NCI-H748 (cell line): ENCODE measurements around the gene CHD2.
"Not testable (repeated sequence)": the region's sequence is repeated elsewhere in the genome, so short reads cannot be mapped to it uniquely, and the experiment has no call there.

ENCODE experiments used
- DNase-seq: peaks from one replicate; lab custom pipeline; 2025; ENCODE audit not compliant: unreplicated experiment; lab: John Stamatoyannopoulos, UW

Gene CHD2

GRCh38 chr15:92904722-92905571 is 4.8 kb downstream of the CHD2 start:
- no peak for DNase-seq

DNA sequence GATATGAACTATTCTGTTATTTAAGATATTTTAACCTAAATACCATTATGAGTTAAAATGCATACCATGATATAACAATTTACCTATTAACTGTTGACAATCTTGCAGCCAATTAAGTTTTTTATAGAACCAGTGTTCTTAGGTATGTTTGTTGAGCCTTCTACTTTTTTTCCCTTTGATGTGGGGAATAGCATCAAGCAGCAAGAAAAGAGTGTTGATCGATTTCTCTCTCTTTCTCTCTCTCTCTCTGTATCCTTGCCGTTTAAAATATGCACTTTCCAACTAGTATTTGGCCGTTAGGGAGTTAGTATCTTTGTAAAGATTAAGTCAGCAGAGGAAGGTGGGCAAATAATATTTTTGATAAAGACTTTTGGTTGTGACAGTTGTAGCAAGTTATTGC is 5.9 kb downstream of the CHD2 start:
- no peak for DNase-seq

- no peak for DNase-seq
Measured at GRCh38 chr15:92906563-92907081, 6.5 kb downstream of the CHD2 start.

DNA sequence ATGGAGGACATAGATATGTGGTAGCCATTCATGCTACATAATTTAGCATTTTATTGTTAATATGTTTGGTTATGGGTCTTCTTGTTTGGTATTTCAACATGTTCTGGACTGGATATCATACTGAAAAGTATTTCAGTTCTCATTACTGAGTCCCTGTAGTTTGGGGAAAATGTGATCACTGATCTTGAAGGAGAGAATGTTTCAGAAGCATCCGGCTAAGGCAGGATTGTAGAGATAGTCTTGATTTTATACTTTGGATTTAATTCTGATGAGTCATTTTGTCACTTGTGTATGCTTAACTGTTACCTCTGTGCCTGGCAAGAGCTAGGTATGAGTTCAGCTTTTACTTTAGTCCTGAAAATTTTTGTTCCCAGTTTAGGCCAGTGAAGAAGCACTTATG is 7.1 kb downstream of the CHD2 start:
- DNase-seq = no peak

DNA sequence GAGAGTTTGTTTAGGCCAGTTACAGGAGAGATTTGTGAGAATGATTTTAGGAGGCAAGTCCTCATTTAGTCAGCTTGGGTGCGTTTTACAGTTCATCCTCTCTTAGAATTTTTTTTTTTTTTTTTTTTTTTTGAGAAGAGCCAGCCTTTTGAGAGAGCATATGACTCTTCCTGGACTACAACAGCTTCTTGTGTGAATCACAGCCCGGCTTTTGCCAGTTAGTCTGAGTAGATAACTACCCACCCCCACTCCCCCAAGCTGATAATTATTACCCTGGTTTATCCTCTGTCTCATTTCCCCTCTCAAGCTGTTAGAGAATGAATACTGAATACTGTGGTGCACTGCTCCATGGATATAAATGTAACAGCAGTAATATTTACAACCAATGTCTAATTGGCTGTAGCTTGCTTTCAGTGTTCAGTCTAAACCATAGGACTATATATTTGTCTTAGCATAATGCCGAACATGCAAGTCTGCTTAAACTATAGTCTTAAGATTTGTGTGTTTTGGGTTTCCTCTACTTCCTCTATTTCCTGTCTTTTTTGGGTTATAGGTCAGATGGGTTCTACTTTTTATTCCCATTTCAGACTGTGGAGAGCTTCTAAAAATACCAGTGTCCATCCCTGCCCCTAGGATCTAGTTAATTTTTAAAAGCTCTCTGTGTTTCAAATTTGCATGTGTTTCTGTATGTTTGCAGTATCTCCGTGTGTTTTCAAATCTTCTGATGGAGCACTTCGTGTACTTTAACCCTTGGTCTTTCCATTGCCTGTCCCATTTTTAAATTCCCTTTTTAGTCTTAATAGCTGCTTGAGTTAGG is 8.0 kb downstream of the CHD2 start:
- no peak for DNase-seq

GRCh38 chr15:92908713-92909057 is 8.6 kb downstream of the CHD2 start:
- no peak for DNase-seq

- no peak for DNase-seq
Measured at GRCh38 chr15:92909136-92909781, 9.1 kb downstream of the CHD2 start.

DNA sequence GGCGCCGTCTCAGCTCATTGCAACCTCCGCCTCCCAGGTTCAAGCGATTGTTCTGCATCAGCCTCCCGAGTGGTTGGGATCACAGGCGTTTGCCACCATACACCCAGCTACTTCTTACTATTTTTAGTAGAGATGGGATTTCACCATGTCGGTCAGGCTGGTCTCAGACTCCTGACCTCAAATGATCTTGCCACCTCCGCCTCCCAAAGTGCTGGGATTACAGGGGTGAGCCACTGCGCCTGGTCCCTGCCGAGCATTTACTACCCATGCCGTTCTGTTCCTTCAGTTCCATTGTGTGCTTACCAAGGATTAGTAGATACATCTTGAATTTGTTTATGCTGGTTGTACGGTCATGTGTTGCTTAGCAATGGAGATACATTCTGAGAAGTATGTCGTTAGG is 10.3 kb downstream of the CHD2 start:
- no peak for DNase-seq

- no peak for DNase-seq
Measured at GRCh38 chr15:92914103-92914499, 14.0 kb downstream of the CHD2 start.

- no peak for DNase-seq
Measured at GRCh38 chr15:92914768-92915221, 14.7 kb downstream of the CHD2 start.

- DNase-seq = no peak
Measured at GRCh38 chr15:92915766-92916435, 15.8 kb downstream of the CHD2 start.

GRCh38 chr15:92917598-92918407 is 17.7 kb downstream of the CHD2 start:
- peak; percentile 91 for DNase-seq

GRCh38 chr15:92918881-92919280 is 18.8 kb downstream of the CHD2 start:
- not testable (repeated sequence) for DNase-seq

DNA sequence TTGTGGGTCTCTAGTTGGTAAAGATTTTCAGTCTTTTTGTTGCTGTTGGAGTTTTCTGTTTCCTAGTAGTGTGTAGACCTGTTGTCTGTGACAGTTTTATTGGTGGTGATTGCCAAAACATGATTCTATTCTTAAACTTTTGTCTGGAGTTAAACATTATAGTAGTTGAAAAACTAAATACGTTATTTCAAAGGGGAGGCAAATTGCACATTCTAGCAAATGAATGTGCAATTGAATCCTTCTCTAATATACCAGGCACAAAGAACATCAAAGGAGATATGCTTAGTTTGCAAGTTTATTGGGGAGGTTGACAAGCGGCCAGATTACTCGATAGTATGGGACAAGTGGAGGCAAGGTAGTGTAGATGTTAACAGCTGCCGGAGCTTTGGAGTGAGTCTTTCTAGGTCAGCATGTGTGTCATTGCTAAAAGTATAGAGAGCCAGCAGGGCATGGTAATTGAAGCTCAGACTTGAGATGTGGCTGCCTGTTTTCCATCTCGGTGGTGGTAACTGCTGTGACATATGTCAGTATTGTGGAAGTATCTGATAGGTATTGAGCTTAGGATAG is 20.6 kb downstream of the CHD2 start:
- no peak for DNase-seq

DNA sequence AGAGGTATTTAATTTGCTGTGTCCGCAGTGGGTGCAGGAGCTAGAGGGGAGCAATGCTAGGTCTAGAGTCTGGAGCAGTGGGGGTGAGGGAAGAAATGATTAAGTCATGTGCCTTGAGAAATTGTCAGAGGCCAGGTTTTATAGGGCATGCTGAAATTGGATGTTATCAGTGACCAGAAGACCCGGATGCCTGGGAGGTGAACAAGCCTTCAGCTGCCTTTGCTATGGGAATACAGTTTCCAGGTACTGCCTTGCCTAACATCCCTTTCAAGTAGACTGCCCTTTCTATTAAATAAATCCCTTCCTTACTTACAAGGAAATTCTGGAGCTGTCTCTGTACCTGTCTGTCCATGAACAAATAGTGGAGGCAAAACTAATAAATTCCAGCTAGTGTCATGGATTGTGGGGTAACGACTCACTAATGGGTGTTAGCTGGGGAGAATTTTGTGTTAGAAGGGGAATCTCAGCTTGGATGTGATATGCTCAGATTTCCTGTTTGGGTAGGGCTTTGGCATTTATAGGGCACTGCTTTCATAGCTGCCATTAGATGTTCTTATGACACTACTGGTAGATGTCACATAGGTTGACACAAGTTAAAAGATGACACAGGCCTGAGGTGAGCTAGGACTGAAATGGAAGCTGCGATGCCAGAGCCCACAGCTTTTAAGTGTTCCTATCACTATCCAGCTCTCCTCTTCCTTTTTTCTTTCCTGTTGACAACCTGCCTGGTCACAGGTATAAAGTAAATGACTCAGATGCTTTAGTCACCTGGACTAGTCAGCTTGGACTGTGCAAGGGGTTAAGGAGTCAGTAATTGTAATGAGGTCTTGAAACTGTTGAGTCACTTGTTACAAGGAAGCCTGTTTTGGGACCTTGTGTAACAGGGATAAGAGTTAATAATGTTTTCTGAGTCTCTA is 21.3 kb downstream of the CHD2 start:
- no peak for DNase-seq

DNA sequence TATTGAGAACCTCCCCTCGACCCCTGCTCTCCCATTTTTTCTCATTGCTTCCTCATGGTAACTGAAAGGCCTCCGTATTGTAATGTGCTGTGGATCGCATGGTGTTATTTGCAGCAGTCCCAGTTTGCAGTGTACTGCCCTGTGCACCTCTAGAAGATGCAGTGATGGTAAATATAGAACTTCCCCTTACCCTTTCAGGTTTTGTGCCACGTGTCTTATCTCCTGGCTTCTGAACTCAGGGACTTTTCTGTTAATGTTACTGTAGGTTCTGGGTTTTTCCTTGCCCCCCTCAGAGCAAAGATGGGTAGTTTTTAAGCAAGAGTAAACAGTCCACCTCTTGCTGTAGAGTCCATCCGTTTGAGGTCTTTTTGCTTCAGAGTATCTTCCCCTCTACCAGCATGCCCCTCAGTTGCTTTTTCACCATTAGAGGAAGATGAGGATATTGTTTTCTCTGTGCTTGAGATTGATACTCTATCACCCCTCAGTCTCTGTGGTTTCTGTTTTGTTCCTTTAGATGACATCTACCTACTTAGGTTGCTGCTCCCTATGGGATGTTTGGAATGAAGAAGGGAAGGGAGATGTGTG is 22.4 kb downstream of the CHD2 start:
- no peak for DNase-seq

- no peak for DNase-seq
Measured at GRCh38 chr15:92924216-92924615, 24.1 kb downstream of the CHD2 start.

DNA sequence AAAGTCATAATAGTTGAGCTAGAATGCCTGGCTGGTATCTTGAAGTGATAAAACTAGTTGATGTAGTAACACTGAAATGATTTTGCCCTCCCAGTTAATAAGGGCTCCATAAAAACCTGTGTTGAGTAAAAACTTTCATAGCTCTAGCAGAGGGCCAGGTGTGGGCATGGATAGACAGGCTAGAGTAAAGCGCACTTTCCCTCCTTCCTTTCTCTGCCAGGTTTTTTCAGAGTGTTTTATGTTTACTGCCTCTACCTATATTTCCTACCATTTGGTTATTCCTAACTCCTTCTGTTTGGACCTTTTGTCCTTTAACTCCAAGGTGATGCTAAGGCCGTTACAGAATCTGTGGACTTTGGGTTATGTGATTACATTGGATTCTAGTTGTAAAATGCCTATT is 25.3 kb downstream of the CHD2 start:
- no peak for DNase-seq
